NCI-H146 (cell line): ENCODE measurements around the gene ZBTB20.

Experiments used
- DNase-seq: peaks from one replicate; lab custom pipeline; 2025; lab: John Stamatoyannopoulos, UW

Gene ZBTB20

DNA sequence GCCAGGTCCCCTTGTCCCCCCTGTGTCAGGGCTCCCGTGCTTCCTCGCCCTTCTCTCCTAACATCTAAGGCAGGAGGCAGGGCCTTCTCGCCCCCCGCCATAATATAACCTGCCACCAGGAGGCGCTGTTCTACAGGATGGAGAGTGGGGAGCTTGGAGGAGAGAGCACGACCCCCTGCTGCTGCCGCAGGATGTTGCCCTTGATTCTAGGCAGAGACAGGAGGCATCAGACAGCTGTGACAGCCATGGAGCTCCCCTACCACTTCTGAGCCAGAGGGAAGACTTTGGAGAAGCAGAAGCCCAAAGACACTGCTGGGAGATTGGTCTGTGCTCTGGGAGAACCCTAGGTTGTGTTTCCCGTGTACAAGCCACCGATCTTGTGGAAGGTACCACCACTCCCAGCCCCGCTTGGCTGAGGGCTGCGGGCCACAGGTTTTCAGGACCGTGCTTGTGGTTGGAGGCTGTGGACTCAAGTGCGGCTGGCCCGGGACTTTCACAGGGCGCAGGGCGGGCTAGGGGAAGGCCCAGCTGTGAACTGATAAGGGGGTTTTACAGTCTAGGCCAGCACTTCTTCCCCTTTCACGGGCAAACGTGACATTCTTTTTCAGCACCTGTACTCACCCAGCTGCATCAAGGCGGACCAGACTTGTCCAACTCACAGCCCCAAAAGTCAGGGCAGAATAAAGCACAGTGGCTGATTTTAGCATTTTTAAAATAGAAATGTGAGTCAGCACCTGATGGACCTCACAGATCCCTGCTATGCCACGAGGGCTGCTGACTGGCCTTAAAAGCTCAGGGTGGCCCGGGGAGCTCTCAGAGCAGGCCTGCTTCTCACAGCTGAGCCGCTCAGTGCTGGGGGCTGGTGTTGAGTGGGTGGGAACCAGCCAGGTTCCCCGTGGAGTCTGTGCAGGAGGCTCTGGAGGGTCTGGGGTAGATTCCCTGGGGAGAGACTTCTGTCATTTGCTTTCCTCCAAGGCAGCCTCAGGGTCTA, 855.9 kb downstream of the ZBTB20 start:
- DNase-seq, result peak; percentile 91

DNA sequence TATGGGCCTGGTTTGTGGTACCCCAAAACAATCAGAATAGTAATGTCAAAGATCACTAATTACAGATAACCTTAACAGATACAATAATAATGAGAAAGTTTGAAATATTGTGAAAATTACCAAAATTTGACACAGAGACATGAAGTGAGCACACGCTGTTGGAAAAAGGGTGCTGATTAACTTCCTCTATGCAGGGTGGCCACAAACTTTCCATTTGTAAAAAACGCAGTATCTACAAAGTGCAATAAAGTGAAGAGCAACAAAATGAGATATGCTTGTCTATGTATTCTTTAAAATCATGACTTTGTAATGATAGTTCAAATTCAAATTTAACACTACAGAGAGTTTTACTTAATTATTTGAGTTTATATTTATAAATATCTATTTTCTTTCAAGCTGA, 860.8 kb downstream of the ZBTB20 start:
- no peak for DNase-seq

DNA sequence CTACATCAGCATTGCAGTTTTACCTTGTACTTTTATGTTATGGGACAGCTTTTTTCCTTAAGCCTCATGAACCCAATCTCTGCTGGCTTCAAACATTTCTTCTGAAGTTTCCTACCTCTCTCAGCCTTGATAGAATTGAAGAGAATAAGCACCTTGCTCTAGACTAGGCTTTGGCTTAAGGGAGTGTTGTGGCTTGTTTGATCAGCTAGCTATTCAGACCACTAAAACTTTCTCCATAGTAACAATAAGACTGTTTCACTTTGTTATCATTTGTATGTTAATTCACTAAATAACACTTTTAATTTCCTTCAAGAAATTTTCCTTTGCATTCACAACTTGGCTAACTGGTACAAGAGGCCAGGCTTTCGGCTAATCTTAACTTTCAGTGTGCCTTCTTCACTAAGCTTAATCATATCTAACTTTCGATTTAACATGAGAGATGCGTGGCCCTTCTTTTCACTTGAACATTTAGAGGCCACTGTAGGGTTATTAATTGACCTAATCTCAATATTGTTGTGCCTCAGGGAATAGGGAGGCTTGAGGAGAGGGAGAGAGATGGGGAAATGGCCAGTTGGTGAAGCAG, 861.3 kb downstream of the ZBTB20 start:
- DNase-seq, result no peak

DNA sequence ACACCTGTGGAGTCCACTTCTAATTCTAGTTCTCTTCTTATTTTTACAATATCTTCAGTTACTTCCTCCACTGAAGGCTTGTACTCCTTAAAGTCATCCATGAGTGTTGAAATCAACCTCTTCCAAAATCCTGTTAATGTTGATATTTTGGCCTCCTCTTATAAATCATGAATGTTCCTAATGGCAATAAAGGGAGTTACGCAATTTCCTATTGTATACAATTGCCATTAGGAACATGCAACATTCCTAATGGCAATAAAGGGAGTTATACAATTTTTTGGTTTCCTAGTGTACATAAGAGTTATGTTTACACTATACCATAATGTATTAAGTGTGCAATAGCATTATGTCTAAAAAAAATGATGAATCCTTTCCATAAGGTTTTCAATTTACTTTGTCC, 862.4 kb downstream of the ZBTB20 start:
- DNase-seq, result no peak
